Middle frontal gyrus (tissue), 1 donor: ENCODE measurements around the gene FLT1.

ENCODE experiments used
- DNase-seq: peaks from one replicate; pipeline ENCODE4 v3.0.0-alpha.2; 2015; ENCODE audit warnings: low spot score; ENCODE audit errors: extremely low spot score

Gene FLT1

GRCh38 chr13:28494778-28495537 lies at the start of gene FLT1:
Gene FLT1 (minus strand): TSS chr13:28495128. CDS start chr13:28494843, 285 bp downstream.
- DNase-seq = no peak

- DNase-seq = no peak
Measured at GRCh38 chr13:28544026-28544425, 49.1 kb upstream of the FLT1 start.

- no peak for DNase-seq
Measured at GRCh38 chr13:28542804-28543203, 47.9 kb upstream of the FLT1 start.

GRCh38 chr13:28541966-28542365 lies 47.0 kb upstream of the FLT1 start:
- no peak for DNase-seq

- DNase-seq = no peak
Measured at GRCh38 chr13:28540612-28541011, 45.7 kb upstream of the FLT1 start.

GRCh38 chr13:28539625-28540286 lies 44.8 kb upstream of the FLT1 start:
- no peak for DNase-seq

- DNase-seq = no peak
Measured at GRCh38 chr13:28538932-28539331, 44.0 kb upstream of the FLT1 start.

- DNase-seq = no peak
Measured at GRCh38 chr13:28537171-28537570, 42.2 kb upstream of the FLT1 start.

GRCh38 chr13:28536371-28536770 lies 41.4 kb upstream of the FLT1 start:
- DNase-seq = no peak

- DNase-seq = no peak
Measured at GRCh38 chr13:28535734-28536133, 40.8 kb upstream of the FLT1 start.

GRCh38 chr13:28534801-28535200 lies 39.9 kb upstream of the FLT1 start:
- DNase-seq = no peak

GRCh38 chr13:28534210-28534609 lies 39.3 kb upstream of the FLT1 start:
- no peak for DNase-seq

GRCh38 chr13:28533441-28534166 lies 38.7 kb upstream of the FLT1 start:
- DNase-seq = no peak

- no peak for DNase-seq
Measured at GRCh38 chr13:28533125-28533436, 38.2 kb upstream of the FLT1 start.

- no peak for DNase-seq
Measured at GRCh38 chr13:28532388-28533124, 37.6 kb upstream of the FLT1 start.

GRCh38 chr13:28531845-28532387 lies 37.0 kb upstream of the FLT1 start:
- DNase-seq = no peak

GRCh38 chr13:28531077-28531844 lies 36.3 kb upstream of the FLT1 start:
- no peak for DNase-seq

GRCh38 chr13:28530729-28531076 lies 35.8 kb upstream of the FLT1 start:
- no peak for DNase-seq

- DNase-seq = no peak
Measured at GRCh38 chr13:28529836-28530235, 34.9 kb upstream of the FLT1 start.

- DNase-seq = no peak
Measured at GRCh38 chr13:28528848-28529247, 33.9 kb upstream of the FLT1 start.

- DNase-seq = no peak
Measured at GRCh38 chr13:28528388-28528787, 33.5 kb upstream of the FLT1 start.
